GM23338 (cell line): ENCODE measurements around the gene EXOSC1. TPM values are rescaled to one million over a fixed set of nuclear protein-coding genes. Genes with fewer than 3 reads are reported as not detected.
A peak's percentile ranks its signal among the peaks of the same experiment; 100 is the strongest.

Experiments used
- ATAC-seq: fragments of 200-7000 bp; cut with Tn5 transposase; 3 replicates; pipeline ENCODE4 v1.9.1; 2020
- DNase-seq: peaks from one replicate; pipeline ENCODE4 v3.0.0-alpha.2; 2015; ENCODE audit warnings: low spot score
- H2AFZ ChIP-seq: fragments of 200-600 bp; sonication (generic); 2 replicates; pipeline ENCODE4 v1.8.0; 2016; ENCODE audit warnings: antibody characterized with exemption, mild to moderate bottlenecking, moderate library complexity
- H3F3A ChIP-seq: fragments of 200-600 bp; sonication (generic); replicated peaks from 2 replicates; pipeline ENCODE4 v1.8.0; 2017; ENCODE audit warnings: antibody characterized with exemption, mixed run types, low read depth
- H3K27ac ChIP-seq: fragments of 200-600 bp; sonication (generic); 2 replicates; pipeline ENCODE4 v1.6.1; 2016; ENCODE audit warnings: low read depth
- H3K27me3 ChIP-seq: fragments of 200-600 bp; sonication (generic); 2 replicates; pipeline ENCODE4 v1.8.0; 2016; ENCODE audit warnings: mild to moderate bottlenecking, mixed run types, moderate library complexity; ENCODE audit not compliant: insufficient read depth
- H3K36me3 ChIP-seq: fragments of 200-600 bp; sonication (generic); 2 replicates; pipeline ENCODE4 v1.8.0; 2016; ENCODE audit warnings: mild to moderate bottlenecking; ENCODE audit not compliant: insufficient read depth
- H3K4me1 ChIP-seq: fragments of 200-600 bp; sonication (generic); 2 replicates; pipeline ENCODE4 v1.8.0; 2016; ENCODE audit warnings: mild to moderate bottlenecking, moderate library complexity; ENCODE audit not compliant: insufficient read depth
- H3K4me2 ChIP-seq: fragments of 200-600 bp; sonication (generic); 2 replicates; pipeline ENCODE4 v1.7.1; 2017; ENCODE audit warnings: mixed run types
- H3K4me3 ChIP-seq: fragments of 200-600 bp; sonication (generic); 2 replicates; pipeline ENCODE4 v1.6.1; 2016; ENCODE audit warnings: mixed run types
- H3K79me2 ChIP-seq: fragments of 200-600 bp; sonication (generic); replicated peaks from 2 replicates; pipeline ENCODE4 v1.8.0; 2017; ENCODE audit warnings: mild to moderate bottlenecking; ENCODE audit not compliant: insufficient read depth
- H3K9me2 ChIP-seq: fragments of 200-600 bp; sonication (generic); 2 replicates; pipeline ENCODE4 v1.8.0; 2017; ENCODE audit not compliant: insufficient read depth
- H4K20me1 ChIP-seq: fragments of 200-600 bp; sonication (generic); replicated peaks from 2 replicates; pipeline ENCODE4 v1.8.0; 2017; ENCODE audit warnings: mild to moderate bottlenecking; ENCODE audit not compliant: insufficient read depth
- H3K27ac Mint-ChIP-seq: 2 replicates; pipeline ENCODE4 v1.8.0; 2020; ENCODE audit warnings: inconsistent platforms, mild to moderate bottlenecking, moderate library complexity, mixed read lengths
- H3K27me3 Mint-ChIP-seq: 3 replicates; pipeline ENCODE4 v1.8.0; 2022; ENCODE audit warnings: low read depth, mild to moderate bottlenecking, moderate library complexity, mixed read lengths, inconsistent platforms; ENCODE audit not compliant: insufficient read depth, poor library complexity
- H3K36me3 Mint-ChIP-seq: 3 replicates; pipeline ENCODE4 v1.8.0; 2021; ENCODE audit warnings: low read depth, mild to moderate bottlenecking, inconsistent platforms, moderate library complexity, mixed read lengths
- H3K4me1 Mint-ChIP-seq: 3 replicates; pipeline ENCODE4 v1.8.0; 2020; ENCODE audit warnings: mild to moderate bottlenecking, inconsistent platforms, mixed read lengths
- H3K4me3 Mint-ChIP-seq: 3 replicates; pipeline ENCODE4 v1.8.0; 2021; ENCODE audit warnings: moderate library complexity, mild to moderate bottlenecking, inconsistent platforms, mixed read lengths
- H3K9me3 Mint-ChIP-seq: 3 replicates; pipeline ENCODE4 v1.8.0; 2020; ENCODE audit warnings: moderate library complexity, mild to moderate bottlenecking, inconsistent platforms, mixed read lengths
- ETS1 ChIP-seq: IDR thresholded peaks from 2 replicates; pipeline ENCODE4 v1.6.1; 2016; ENCODE audit warnings: antibody characterized with exemption
- POLR2AphosphoS5 ChIP-seq: IDR thresholded peaks from 2 replicates; pipeline ENCODE4 v1.6.1; 2016; ENCODE audit warnings: antibody characterized with exemption, low read depth
- ZNF462 ChIP-seq: fragments of 250-450 bp; sonication (Bioruptor Pico); IDR thresholded peaks from 2 replicates; pipeline ENCODE4 v1.5.0; 2020; ENCODE audit warnings: mild to moderate bottlenecking, moderate library complexity
- polyA plus RNA-seq: library from polyadenylated mRNA; unstranded; fragments of >200 nt; fragmentation: Nextera tagmentation; extraction: Ambion mirVana; gene quantifications from 2 replicates; pipeline ENCODE4 v1.2.1, GENCODE V29; 2016
- total RNA-seq: library from RNA; depleted of rRNA; stranded (reverse); fragments of >200 nt; shearing (Covaris generic); gene quantifications from 2 replicates; pipeline ENCODE4 v1.2.3, GENCODE V29; 2014
- TF ChIP-seq, protein P1 (sequence below), 2 experiments: fragments of 200-600 bp in 1 of 2; sonication (generic) in 1 of 2; conservative IDR thresholded peaks; 2 replicates each; pipeline versions ENCODE4 v1.5.1 to v1.6.1; 2016 to 2017; ENCODE audit warnings: antibody characterized with exemption in 2 of 2, low read depth in 2 of 2, mild to moderate bottlenecking in 2 of 2, moderate library complexity in 1 of 2

Gene EXOSC1
- total and polyA plus RNA-seq, 2 experiments from 2014 or later, result 63.6 to 131 TPM

- peak; percentile 31 for ATAC-seq
- H3K27ac Mint-ChIP-seq, result peak overlapping the region; percentile 67; the same call in 1 of the 2 replicates
These were observed 11.2 kb downstream of the EXOSC1 start for GRCh38 chr10:97434557-97434956.

DNA sequence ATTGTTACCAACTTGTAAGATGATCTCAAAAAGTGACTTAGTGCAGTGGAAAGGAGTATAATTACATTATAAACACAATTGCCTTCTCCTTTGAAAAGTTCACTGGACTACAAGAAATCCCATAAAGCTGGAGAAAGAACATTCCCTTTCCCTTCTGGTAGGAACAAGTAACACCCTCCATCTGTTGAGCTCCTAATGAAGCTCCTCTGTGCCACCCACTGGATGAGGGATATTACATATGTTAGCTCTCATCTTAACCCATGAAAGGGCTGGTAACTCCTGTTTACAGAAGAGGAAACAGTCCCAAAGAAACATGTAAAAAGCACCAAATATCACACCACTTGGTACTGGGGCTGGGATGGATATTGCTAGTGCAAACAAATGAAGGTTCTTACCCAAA lies 11.8 kb downstream of the EXOSC1 start:
- H3K4me1 Mint-ChIP-seq, result peaks cover 4% of the 10 kb centered on the region; the same call in 1 of the 3 replicates
- Histone ChIP-seq H3K27ac (peak overlapping the region; percentile 55), H3F3A (peaks cover 57% of the 10 kb centered on the region), H4K20me1 (peaks cover 34% of the 10 kb centered on the region), H2AFZ (no peak overlapping the region), H3K79me2 (peaks cover 22% of the 10 kb centered on the region), H3K36me3 (peaks cover 52% of the 10 kb centered on the region), H3K4me1 (no peaks in the 10 kb centered on the region), H3K4me3 (no peak overlapping the region), H3K27me3 (no peaks in the 10 kb centered on the region), H3K9me2 (no peaks in the 10 kb centered on the region), H3K4me2 (no peak overlapping the region)
- H3K27ac Mint-ChIP-seq, result peak overlapping the region; percentile 67; the same call in 1 of the 2 replicates
- H3K36me3 Mint-ChIP-seq, result peaks cover 90% of the 10 kb centered on the region
- ATAC-seq, result peak; percentile 68
- no peaks in the 10 kb centered on the region for H3K9me3 Mint-ChIP-seq
- no peak overlapping the region for H3K4me3 Mint-ChIP-seq
- H3K27me3 Mint-ChIP-seq, result peaks cover 11% of the 10 kb centered on the region
- DNase-seq, result no peak
- peak; percentile 35; the same call in 1 of the 2 replicates for TF ChIP-seq POLR2AphosphoS5
- TF ChIP-seq ZNF462 (CRISPR knock-in tag), result no peak
- TF ChIP-seq, protein P1, sequence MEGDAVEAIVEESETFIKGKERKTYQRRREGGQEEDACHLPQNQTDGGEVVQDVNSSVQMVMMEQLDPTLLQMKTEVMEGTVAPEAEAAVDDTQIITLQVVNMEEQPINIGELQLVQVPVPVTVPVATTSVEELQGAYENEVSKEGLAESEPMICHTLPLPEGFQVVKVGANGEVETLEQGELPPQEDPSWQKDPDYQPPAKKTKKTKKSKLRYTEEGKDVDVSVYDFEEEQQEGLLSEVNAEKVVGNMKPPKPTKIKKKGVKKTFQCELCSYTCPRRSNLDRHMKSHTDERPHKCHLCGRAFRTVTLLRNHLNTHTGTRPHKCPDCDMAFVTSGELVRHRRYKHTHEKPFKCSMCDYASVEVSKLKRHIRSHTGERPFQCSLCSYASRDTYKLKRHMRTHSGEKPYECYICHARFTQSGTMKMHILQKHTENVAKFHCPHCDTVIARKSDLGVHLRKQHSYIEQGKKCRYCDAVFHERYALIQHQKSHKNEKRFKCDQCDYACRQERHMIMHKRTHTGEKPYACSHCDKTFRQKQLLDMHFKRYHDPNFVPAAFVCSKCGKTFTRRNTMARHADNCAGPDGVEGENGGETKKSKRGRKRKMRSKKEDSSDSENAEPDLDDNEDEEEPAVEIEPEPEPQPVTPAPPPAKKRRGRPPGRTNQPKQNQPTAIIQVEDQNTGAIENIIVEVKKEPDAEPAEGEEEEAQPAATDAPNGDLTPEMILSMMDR (conservative IDR thresholded peaks at IDR 0.05; ENCODE audit: low read depth in 2 of 2), result peak; percentile 10 to 37; a peak in 1 of 4 replicates
- no peak for TF ChIP-seq ETS1

More at GRCh38 chr10:97434557-97434956, 11.2 kb downstream of the EXOSC1 start:
- Mint-ChIP-seq H3K27me3 (peaks cover 11% of the 10 kb centered on the region), H3K4me3 (no peak overlapping the region), H3K36me3 (peaks cover 90% of the 10 kb centered on the region), H3K9me3 (no peaks in the 10 kb centered on the region), H3K4me1 (no peaks in the 10 kb centered on the region)
- H3K4me2 ChIP-seq, result no peak overlapping the region
- DNase-seq, result no peak
- no peak overlapping the region for H2AFZ ChIP-seq
- TF ChIP-seq POLR2AphosphoS5 (peak; percentile 29; the same call in 1 of the 2 replicates), ETS1 (no peak)
- no peak overlapping the region for H3K4me3 ChIP-seq
- H3F3A ChIP-seq, result peaks cover 53% of the 10 kb centered on the region
- no peaks in the 10 kb centered on the region for H3K4me1 ChIP-seq
- H3K79me2 ChIP-seq, result peaks cover 17% of the 10 kb centered on the region
- no peaks in the 10 kb centered on the region for H3K9me2 ChIP-seq
- peak overlapping the region; percentile 55 for H3K27ac ChIP-seq
- peaks cover 29% of the 10 kb centered on the region for H4K20me1 ChIP-seq
- no peaks in the 10 kb centered on the region for H3K27me3 ChIP-seq
- peaks cover 53% of the 10 kb centered on the region for H3K36me3 ChIP-seq
